ENCODE results near the gene P4HA3.

The P4HA3 gene

GRCh38 chr11:74232311-74232950, 79.0 kb downstream of the P4HA3 start:
- Histone ChIP-seq H3K27me3 (ENCODE audit: low read depth, low read length) (no peaks in the 10 kb centered on the region), H3K9me3 (ENCODE audit: control insufficient read depth in 1 of 2, low read length in 2 of 2) (no peaks in the 10 kb centered on the region), H3K4me3 (ENCODE audit: low read depth in 1 of 2, low read length in 2 of 2) (no peak overlapping the region), H3K36me3 (ENCODE audit: control insufficient read depth in 1 of 2, insufficient read depth in 2 of 2, low read length in 2 of 2) (peaks cover 35 to 55% of the 10 kb centered on the region in 2 donors), H3K4me1 (ENCODE audit: control insufficient read depth in 1 of 2, insufficient read depth in 2 of 2, low read length in 2 of 2) (no peaks in the 10 kb centered on the region), H3K27ac (ENCODE audit: low read length) (no peak overlapping the region)

- Histone ChIP-seq H3K4me1 (ENCODE audit: control insufficient read depth in 1 of 2, insufficient read depth in 2 of 2, low read length in 2 of 2) (no peaks in the 10 kb centered on the region), H3K36me3 (ENCODE audit: control insufficient read depth in 1 of 2, insufficient read depth in 2 of 2, low read length in 2 of 2) (peaks cover 13 to 24% of the 10 kb centered on the region in 2 donors), H3K4me3 (ENCODE audit: low read depth in 1 of 2, low read length in 2 of 2) (no peak overlapping the region), H3K9me3 (ENCODE audit: control insufficient read depth in 1 of 2, low read length in 2 of 2) (no peaks in the 10 kb centered on the region), H3K27ac (ENCODE audit: low read length) (no peak overlapping the region), H3K27me3 (ENCODE audit: low read depth, low read length) (no peaks in the 10 kb centered on the region)
Measured at GRCh38 chr11:74226907-74227306, 84.5 kb downstream of the P4HA3 start.

- H3K4me1 ChIP-seq (ENCODE audit: control insufficient read depth in 1 of 2, insufficient read depth in 2 of 2, low read length in 2 of 2) = no peaks in the 10 kb centered on the region
- H3K9me3 ChIP-seq (ENCODE audit: control insufficient read depth in 1 of 2, low read length in 2 of 2) = no peaks in the 10 kb centered on the region
- H3K27me3 ChIP-seq (ENCODE audit: low read depth, low read length) = no peaks in the 10 kb centered on the region
- H3K27ac ChIP-seq (ENCODE audit: low read length) = no peak overlapping the region
- H3K36me3 ChIP-seq (ENCODE audit: control insufficient read depth in 1 of 2, insufficient read depth in 2 of 2, low read length in 2 of 2) = peaks cover 8 to 11% of the 10 kb centered on the region in 2 donors
- H3K4me3 ChIP-seq (ENCODE audit: low read depth in 1 of 2, low read length in 2 of 2) = no peak overlapping the region
Measured at GRCh38 chr11:74225565-74225964, 85.9 kb downstream of the P4HA3 start.

- no peak overlapping the region for H3K4me3 ChIP-seq (ENCODE audit: low read depth in 1 of 2, low read length in 2 of 2)
- H3K27ac ChIP-seq (ENCODE audit: low read length) = no peak overlapping the region
- H3K9me3 ChIP-seq (ENCODE audit: control insufficient read depth in 1 of 2, low read length in 2 of 2) = no peaks in the 10 kb centered on the region
- H3K27me3 ChIP-seq (ENCODE audit: low read depth, low read length) = no peaks in the 10 kb centered on the region
- peaks cover 0 to 4% of the 10 kb centered on the region in 2 donors for H3K36me3 ChIP-seq (ENCODE audit: control insufficient read depth in 1 of 2, insufficient read depth in 2 of 2, low read length in 2 of 2)
- no peaks in the 10 kb centered on the region for H3K4me1 ChIP-seq (ENCODE audit: control insufficient read depth in 1 of 2, insufficient read depth in 2 of 2, low read length in 2 of 2)
Measured at GRCh38 chr11:74221816-74222215, 89.6 kb downstream of the P4HA3 start.

- H3K4me3 ChIP-seq (ENCODE audit: low read depth in 1 of 2, low read length in 2 of 2) = no peak overlapping the region
- H3K27me3 ChIP-seq (ENCODE audit: low read depth, low read length) = no peaks in the 10 kb centered on the region
- H3K4me1 ChIP-seq (ENCODE audit: control insufficient read depth in 1 of 2, insufficient read depth in 2 of 2, low read length in 2 of 2) = no peaks in the 10 kb centered on the region
- peaks cover 0 to 4% of the 10 kb centered on the region in 2 donors for H3K36me3 ChIP-seq (ENCODE audit: control insufficient read depth in 1 of 2, insufficient read depth in 2 of 2, low read length in 2 of 2)
- no peak overlapping the region for H3K27ac ChIP-seq (ENCODE audit: low read length)
- H3K9me3 ChIP-seq (ENCODE audit: control insufficient read depth in 1 of 2, low read length in 2 of 2) = no peaks in the 10 kb centered on the region
Measured at GRCh38 chr11:74220376-74220775, 91.1 kb downstream of the P4HA3 start.
